IMR-90 (cell line): Measurements from ENCODE around the gene CRYGC. TPM values are rescaled to one million over a fixed set of nuclear protein-coding genes. Genes with fewer than 3 reads are reported as not detected.
"Not testable (repeated sequence)": the region's sequence is repeated elsewhere in the genome, so short reads cannot be mapped to it uniquely, and the experiment has no call there.

Source experiments
- ATAC-seq: fragments of 200-7000 bp; cut with Tn5 transposase; 2 replicates; pipeline ENCODE4 v1.9.1; 2020; ENCODE audit warnings: low read depth, mild to moderate bottlenecking, moderate library complexity
- BruUV-seq: library from RNA; stranded (reverse); fragments of 400-500 nt; replicated peaks from 2 replicates; lab custom pipeline; 2021; lab: Mats Ljungman, UMichigan
- CTCF ChIA-PET: fragments of 300-600 bp; formaldehyde crosslinking; extraction: SDS; loops from one replicate; lab custom pipeline; 2021; ENCODE audit warnings: antibody characterized with exemption; lab: Yijun Ruan, JAX
- POLR2A ChIA-PET: fragments of 300-600 bp; sonication (Branson Sonifier 250); formaldehyde crosslinking; loops from one replicate; lab custom pipeline; 2022; ENCODE audit warnings: antibody characterized with exemption; ENCODE audit not compliant: unreplicated experiment; lab: Charles Lee
- DNase-seq: peaks from one replicate; pipeline ENCODE4 v3.0.0; 2013
- H2AFZ ChIP-seq: replicated peaks from 2 replicates; pipeline ENCODE3; 2013; ENCODE audit warnings: low read length, mild to moderate bottlenecking; ENCODE audit not compliant: poor library complexity
- H2AK5ac ChIP-seq: 2 replicates; pipeline ENCODE4 v1.6.1; 2013; ENCODE audit warnings: low read depth, low read length, inconsistent platforms
- H2AK9ac ChIP-seq: replicated peaks from 2 replicates; pipeline ENCODE3; 2013; ENCODE audit warnings: mild to moderate bottlenecking, low read depth, low read length, moderate library complexity; ENCODE audit not compliant: poor library complexity
- H2BK120ac ChIP-seq: 2 replicates; pipeline ENCODE4 v1.6.1; 2013; ENCODE audit warnings: low read depth, low read length, inconsistent platforms
- H2BK15ac ChIP-seq: 3 replicates; pipeline ENCODE4 v1.6.1; 2013; ENCODE audit warnings: low read depth, low read length, inconsistent platforms
- H2BK20ac ChIP-seq: 2 replicates; pipeline ENCODE4 v1.6.1; 2013; ENCODE audit warnings: low read depth, mild to moderate bottlenecking, inconsistent platforms, low read length, moderate library complexity
- H2BK5ac ChIP-seq: 2 replicates; pipeline ENCODE4 v1.6.1; 2013; ENCODE audit warnings: mild to moderate bottlenecking, low read depth, low read length, inconsistent platforms; ENCODE audit not compliant: poor library complexity, severe bottlenecking
- H3K14ac ChIP-seq: replicated peaks from 2 replicates; pipeline ENCODE4 v1.6.1; 2013; ENCODE audit warnings: low read depth, low read length, inconsistent platforms
- H3K18ac ChIP-seq: 2 replicates; pipeline ENCODE4 v1.6.1; 2013; ENCODE audit warnings: low read depth, low read length, control low read depth
- H3K23ac ChIP-seq: 2 replicates; pipeline ENCODE4 v1.6.1; 2013; ENCODE audit warnings: low read depth, low read length, inconsistent platforms
- H3K27ac ChIP-seq: 2 replicates; pipeline ENCODE4 v1.5.1; 2013; ENCODE audit warnings: mild to moderate bottlenecking, control low read depth, low read length; ENCODE audit not compliant: insufficient read depth
- H3K27me3 ChIP-seq: 2 replicates; pipeline ENCODE4 v1.6.1; 2013; ENCODE audit warnings: low read length; ENCODE audit not compliant: control insufficient read depth, insufficient read depth
- H3K36me3 ChIP-seq: 2 replicates; pipeline ENCODE4 v1.6.1; 2013; ENCODE audit warnings: low read length, mixed read lengths; ENCODE audit not compliant: control insufficient read depth, insufficient read depth
- H3K4ac ChIP-seq: 2 replicates; pipeline ENCODE4 v1.6.1; 2013; ENCODE audit warnings: low read depth, low read length, inconsistent platforms
- H3K4me1 ChIP-seq: 2 replicates; pipeline ENCODE4 v1.6.1; 2013; ENCODE audit warnings: low read length, mixed read lengths; ENCODE audit not compliant: control insufficient read depth, insufficient read depth
- H3K4me2 ChIP-seq: 2 replicates; pipeline ENCODE4 v1.6.1; 2013; ENCODE audit warnings: low read depth, mild to moderate bottlenecking, control low read depth, low read length, moderate library complexity
- H3K4me3 ChIP-seq: 2 replicates; pipeline ENCODE4 v1.5.1; 2013; ENCODE audit warnings: low read depth, mild to moderate bottlenecking, control low read depth, low read length, moderate library complexity; ENCODE audit not compliant: insufficient read depth
- H3K56ac ChIP-seq: 2 replicates; pipeline ENCODE4 v1.6.1; 2013; ENCODE audit warnings: low read length, inconsistent platforms; ENCODE audit not compliant: insufficient read depth; ENCODE audit errors: extremely low read depth
- H3K79me1 ChIP-seq, 2 experiments: 2 replicates each; pipeline ENCODE4 v1.6.1; 2013; ENCODE audit warnings: low read length in 2 of 2, inconsistent platforms in 1 of 2, low read depth in 1 of 2
- H3K9ac ChIP-seq: 2 replicates; pipeline ENCODE4 v1.6.1; 2013; ENCODE audit warnings: low read depth, low read length, control low read depth
- H3K9me1 ChIP-seq: 2 replicates; pipeline ENCODE4 v1.6.1; 2013; ENCODE audit warnings: low read length, inconsistent platforms; ENCODE audit not compliant: insufficient read depth
- H3K9me3 ChIP-seq: 2 replicates; pipeline ENCODE4 v1.6.1; 2013; ENCODE audit warnings: low read length; ENCODE audit not compliant: control insufficient read depth, insufficient read depth
- H4K20me1 ChIP-seq: 2 replicates; pipeline ENCODE4 v1.6.1; 2013; ENCODE audit warnings: low read length, inconsistent platforms; ENCODE audit not compliant: insufficient read depth
- H4K5ac ChIP-seq: 2 replicates; pipeline ENCODE4 v1.6.1; 2013; ENCODE audit warnings: mild to moderate bottlenecking, low read depth, low read length, control low read depth
- H4K8ac ChIP-seq, 2 experiments: 2 replicates each; pipeline ENCODE4 v1.6.1; 2013; ENCODE audit warnings: low read depth in 2 of 2, low read length in 2 of 2, control low read depth in 1 of 2, inconsistent platforms in 1 of 2
- H4K91ac ChIP-seq: 2 replicates; pipeline ENCODE4 v1.6.1; 2013; ENCODE audit warnings: low read depth, low read length, inconsistent platforms; ENCODE audit not compliant: insufficient read depth
- CEBPB ChIP-seq: IDR thresholded peaks from 2 replicates; pipeline ENCODE4 v1.6.1; 2012; ENCODE audit warnings: low read depth, low read length, improper control_type of control experiment
- ELK1 ChIP-seq: fragments of 150-350 bp; IDR thresholded peaks from 2 replicates; pipeline ENCODE4 v1.6.1; 2016; ENCODE audit warnings: low read depth, mild to moderate bottlenecking, low read length, moderate library complexity, borderline replicate concordance
- MAZ ChIP-seq: IDR thresholded peaks from 2 replicates; pipeline ENCODE4 v1.6.1; 2012; ENCODE audit warnings: low read depth, mild to moderate bottlenecking, low read length, improper control_type of control experiment, moderate library complexity, borderline replicate concordance
- MXI1 ChIP-seq: IDR thresholded peaks from 2 replicates; pipeline ENCODE4 v1.6.1; 2012; ENCODE audit warnings: low read depth, mild to moderate bottlenecking, low read length, moderate library complexity, borderline replicate concordance
- USF2 ChIP-seq: fragments of 150-350 bp; IDR thresholded peaks from 2 replicates; pipeline ENCODE4 v1.6.1; 2017; ENCODE audit warnings: mild to moderate bottlenecking, antibody characterized with exemption, low read length, low read depth
- WGBS, 2 experiments: methylation state at CpG; one replicate each; pipeline versions ENCODE4 v1.1.5 to v1.1.7; 2013; ENCODE audit warnings: missing lambda C conversion rate in 2 of 2; ENCODE audit not compliant: insufficient read length in 1 of 2; ENCODE audit errors: extremely low coverage in 2 of 2; 5-methylcytosine and 5-hydroxymethylcytosine counted together
- dilution Hi-C: fragments of 300-500 bp; cut with HindIII; formaldehyde crosslinking; loops from one replicate; pipeline ENCODE4 v1.14.3; 2018; ENCODE audit warnings: low sequenced_read_pairs; ENCODE audit not compliant: unreplicated experiment
- in situ Hi-C: fragments of 300-500 bp; cut with MboI; formaldehyde crosslinking; loops from 3 replicates; pipeline ENCODE4 v1.14.3; 2019; ENCODE audit warnings: low sequenced_read_pairs, inconsistent platforms, mixed read lengths
- intact Hi-C: fragments of 100-400 bp; cut with micrococcal nuclease; formaldehyde crosslinking; loops from 2 replicates; pipeline ENCODE4 v1.10.0; 2022
- polyA plus RNA-seq, 3 experiments: library from polyadenylated mRNA; depleted of rRNA; stranded (reverse); fragments of >200 nt; gene quantifications; 2 replicates each; pipeline ENCODE4 v1.2.3, GENCODE V29; 2012; ENCODE audit warnings: low replicate concordance in 1 of 3
- total RNA-seq: library from RNA; depleted of rRNA; stranded (reverse); fragments of >200 nt; gene quantifications from 2 replicates; pipeline ENCODE4 v1.2.3, GENCODE V29; 2012

The CRYGC gene
- total and polyA plus RNA-seq, 2 of the 4 experiments (the other 2 are of a cell fraction), result not detected

- H3K23ac ChIP-seq, result no peak overlapping the region
- H3K4ac ChIP-seq, result no peak overlapping the region
- H4K8ac ChIP-seq, result no peak overlapping the region
- H2AFZ ChIP-seq, result no peak overlapping the region
- no peak overlapping the region for H2AK9ac ChIP-seq
- no peak overlapping the region for H4K91ac ChIP-seq
- H4K5ac ChIP-seq, result no peak overlapping the region
- no peaks in the 10 kb centered on the region for H3K4me1 ChIP-seq
- no peak overlapping the region for H3K4me3 ChIP-seq
- H3K9me3 ChIP-seq, result no peaks in the 10 kb centered on the region
- in situ Hi-C loops, result no loop called here
- no peak for ATAC-seq
- no peak overlapping the region for H3K18ac ChIP-seq
- H2BK15ac ChIP-seq, result no peak overlapping the region
- no CpG with 5 or more reads among the region's 3 CpGs for WGBS, 2 experiments
- no peak overlapping the region for H2BK20ac ChIP-seq
- CTCF ChIA-PET, result no interaction called here
- no peak overlapping the region for H3K14ac ChIP-seq
- POLR2A ChIA-PET, result no interaction called here
- H3K4me2 ChIP-seq, result no peak overlapping the region
- no TSS peak for BruUV-seq
- no peak overlapping the region for H3K27ac ChIP-seq
- dilution Hi-C loops, result no loop called here
- no peak overlapping the region for H2BK5ac ChIP-seq
- H3K9me1 ChIP-seq, result no peaks in the 10 kb centered on the region
- H3K56ac ChIP-seq, result no peak overlapping the region
- peaks cover 5% of the 10 kb centered on the region for H3K27me3 ChIP-seq
- TF ChIP-seq ELK1 (no peak), CEBPB (no peak), MAZ (no peak), MXI1 (no peak), USF2 (no peak)
- H2AK5ac ChIP-seq, result no peak overlapping the region
- no peak overlapping the region for H3K9ac ChIP-seq
- H4K20me1 ChIP-seq, result no peaks in the 10 kb centered on the region
- H2BK120ac ChIP-seq, result no peak overlapping the region
- DNase-seq, result no peak
- intact Hi-C loops, result no loop called here
- no peaks in the 10 kb centered on the region for H3K79me1 ChIP-seq
- no peaks in the 10 kb centered on the region for H3K36me3 ChIP-seq
These were observed 10.7 kb downstream of the CRYGC start for GRCh38 chr2:208118918-208119317.

- H3K18ac ChIP-seq, BruUV-seq, H2BK120ac ChIP-seq, H4K8ac ChIP-seq, H2AK9ac ChIP-seq, H2BK20ac ChIP-seq, H3K4me2 ChIP-seq, dilution Hi-C loops, H4K91ac ChIP-seq, DNase-seq, H2AK5ac ChIP-seq, in situ Hi-C loops, CTCF ChIA-PET, H2BK15ac ChIP-seq, POLR2A ChIA-PET, H3K4me1 ChIP-seq, H3K9me3 ChIP-seq, H3K23ac ChIP-seq, H2AFZ ChIP-seq, H4K5ac ChIP-seq, H3K56ac ChIP-seq, H3K9ac ChIP-seq, H3K4me3 ChIP-seq, H3K36me3 ChIP-seq, H2BK5ac ChIP-seq, H4K20me1 ChIP-seq, H3K27me3 ChIP-seq, H3K4ac ChIP-seq, ATAC-seq, intact Hi-C loops, H3K27ac ChIP-seq, H3K9me1 ChIP-seq, H3K79me1 ChIP-seq, H3K14ac ChIP-seq: not testable (repeated sequence)
- WGBS, 2 experiments, result 80% methylated on average over 1 of the region's 11 CpGs; no CpG with 5 or more reads in 1 of the 2 experiments
These were observed 12.2 kb downstream of the CRYGC start for GRCh38 chr2:208117390-208117789.
